ENCODE results near the gene AKT3. TPM values are rescaled to one million over a fixed set of nuclear protein-coding genes. Genes with fewer than 3 reads are reported as not detected.
A peak's percentile ranks its signal among the peaks of the same experiment; 100 is the strongest.

Gene AKT3
- total RNA-seq, 2 donors from 2014 or later = 46.0 to 85.8 TPM

DNA sequence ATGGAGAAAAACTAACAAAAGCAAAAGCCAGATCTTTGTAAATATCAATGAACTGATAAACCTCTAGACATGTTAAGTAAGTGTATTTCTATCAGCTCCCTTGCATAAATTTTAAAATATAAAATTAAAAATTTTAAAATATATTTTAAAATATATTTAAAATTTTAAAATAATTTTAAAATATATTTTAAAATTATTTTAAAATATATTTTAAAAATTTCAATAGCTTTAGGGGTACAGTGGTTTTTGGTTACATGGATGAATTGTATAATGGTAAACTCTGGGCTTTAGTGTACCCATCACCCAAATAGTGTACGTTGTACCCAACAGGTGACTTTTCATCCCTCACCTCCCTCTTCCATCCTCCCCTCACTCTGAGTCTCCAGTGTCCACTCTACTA lies 315.0 kb downstream of the AKT3 start:
- H3K9me3 ChIP-seq = no peaks in the 10 kb centered on the region
- no peaks in the 10 kb centered on the region for H3K36me3 ChIP-seq
- TF ChIP-seq, protein P1, sequence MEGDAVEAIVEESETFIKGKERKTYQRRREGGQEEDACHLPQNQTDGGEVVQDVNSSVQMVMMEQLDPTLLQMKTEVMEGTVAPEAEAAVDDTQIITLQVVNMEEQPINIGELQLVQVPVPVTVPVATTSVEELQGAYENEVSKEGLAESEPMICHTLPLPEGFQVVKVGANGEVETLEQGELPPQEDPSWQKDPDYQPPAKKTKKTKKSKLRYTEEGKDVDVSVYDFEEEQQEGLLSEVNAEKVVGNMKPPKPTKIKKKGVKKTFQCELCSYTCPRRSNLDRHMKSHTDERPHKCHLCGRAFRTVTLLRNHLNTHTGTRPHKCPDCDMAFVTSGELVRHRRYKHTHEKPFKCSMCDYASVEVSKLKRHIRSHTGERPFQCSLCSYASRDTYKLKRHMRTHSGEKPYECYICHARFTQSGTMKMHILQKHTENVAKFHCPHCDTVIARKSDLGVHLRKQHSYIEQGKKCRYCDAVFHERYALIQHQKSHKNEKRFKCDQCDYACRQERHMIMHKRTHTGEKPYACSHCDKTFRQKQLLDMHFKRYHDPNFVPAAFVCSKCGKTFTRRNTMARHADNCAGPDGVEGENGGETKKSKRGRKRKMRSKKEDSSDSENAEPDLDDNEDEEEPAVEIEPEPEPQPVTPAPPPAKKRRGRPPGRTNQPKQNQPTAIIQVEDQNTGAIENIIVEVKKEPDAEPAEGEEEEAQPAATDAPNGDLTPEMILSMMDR (IDR thresholded peaks at IDR 0.05) = no peak
- no peak for ATAC-seq (ENCODE audit: insufficient number of reproducible peaks, low FRiP score, low read depth)
- no peaks in the 10 kb centered on the region for H3K4me1 ChIP-seq (ENCODE audit: control insufficient read depth in 1 of 2, low read depth in 2 of 2)
- H3K27me3 ChIP-seq (replicated peaks; ENCODE audit: insufficient read depth) = no peaks in the 10 kb centered on the region
- H3K4me3 ChIP-seq = no peak overlapping the region
- H3K27ac ChIP-seq = no peak overlapping the region
- DNase-seq (ENCODE audit: low spot score) = no peak

DNA sequence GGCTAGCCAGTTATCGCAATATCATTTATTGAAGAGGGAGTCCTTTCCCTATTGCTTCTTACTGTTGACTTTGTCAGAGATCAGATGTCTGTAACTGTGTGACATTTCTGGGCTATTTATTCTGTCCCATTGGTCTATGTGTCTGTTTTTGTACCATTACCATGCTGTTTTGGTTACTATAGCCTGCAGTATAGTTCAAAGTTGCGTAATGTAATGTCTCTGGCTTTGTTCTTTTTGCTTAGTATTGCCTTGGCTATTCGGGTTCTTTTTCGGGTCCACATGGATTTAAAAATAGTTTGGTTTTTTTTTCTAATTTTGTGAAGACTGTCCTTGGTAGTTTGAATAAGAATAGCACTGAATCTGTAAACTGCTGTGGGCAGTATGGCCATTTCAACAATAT lies 320.5 kb downstream of the AKT3 start:
- Histone ChIP-seq H3K27me3 (replicated peaks; ENCODE audit: insufficient read depth) (no peaks in the 10 kb centered on the region), H3K36me3 (no peaks in the 10 kb centered on the region), H3K4me1 (ENCODE audit: control insufficient read depth in 1 of 2, low read depth in 2 of 2) (peaks cover 8 to 11% of the 10 kb centered on the region in 2 donors), H3K4me3 (no peak overlapping the region), H3K9me3 (no peaks in the 10 kb centered on the region), H3K27ac (no peak overlapping the region)
- ATAC-seq (ENCODE audit: insufficient number of reproducible peaks, low FRiP score, low read depth) (no peak), DNase-seq (ENCODE audit: low spot score) (no peak)
- TF ChIP-seq, protein P1 (IDR thresholded peaks at IDR 0.05) = no peak

DNA sequence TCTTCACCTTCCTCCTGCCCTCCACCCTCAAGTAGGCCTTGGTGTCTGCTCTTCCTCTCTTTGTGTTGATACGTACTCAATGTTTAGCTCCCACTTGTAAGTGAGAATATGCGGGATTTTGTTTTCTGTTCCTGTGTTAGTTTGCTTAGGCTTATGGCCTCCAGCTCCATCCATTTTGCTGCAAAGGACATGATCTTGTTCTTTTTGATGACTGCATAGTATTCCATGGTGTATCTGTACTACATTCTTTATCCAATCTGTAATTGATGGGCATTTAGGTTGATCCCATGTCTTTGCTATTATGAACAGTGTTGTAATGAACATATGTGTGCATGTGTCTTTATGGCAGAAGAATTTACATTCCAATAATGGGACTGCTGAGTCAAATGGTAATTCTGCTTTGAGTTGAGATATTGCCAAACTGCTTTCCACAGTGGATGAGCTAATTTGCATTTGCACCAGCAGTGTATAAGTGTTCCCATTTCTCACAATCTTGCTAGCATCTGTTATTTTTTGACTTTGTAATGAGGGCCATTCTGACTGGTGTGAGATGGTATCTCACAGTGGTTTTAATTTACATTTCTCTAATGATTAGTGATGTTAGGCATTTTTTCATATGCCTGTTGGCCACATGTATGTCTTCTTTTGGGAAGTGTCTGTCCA lies 321.5 kb downstream of the AKT3 start:
- no peak for ATAC-seq (ENCODE audit: insufficient number of reproducible peaks, low FRiP score, low read depth)
- Histone ChIP-seq H3K27ac (no peak overlapping the region), H3K4me1 (ENCODE audit: control insufficient read depth in 1 of 2, low read depth in 2 of 2) (peaks cover 11 to 16% of the 10 kb centered on the region in 2 donors), H3K4me3 (no peak overlapping the region), H3K9me3 (no peaks in the 10 kb centered on the region), H3K36me3 (no peaks in the 10 kb centered on the region), H3K27me3 (replicated peaks; ENCODE audit: insufficient read depth) (no peaks in the 10 kb centered on the region)
- TF ChIP-seq, protein P1 (IDR thresholded peaks at IDR 0.05) = no peak
- no peak for DNase-seq (ENCODE audit: low spot score)

DNA sequence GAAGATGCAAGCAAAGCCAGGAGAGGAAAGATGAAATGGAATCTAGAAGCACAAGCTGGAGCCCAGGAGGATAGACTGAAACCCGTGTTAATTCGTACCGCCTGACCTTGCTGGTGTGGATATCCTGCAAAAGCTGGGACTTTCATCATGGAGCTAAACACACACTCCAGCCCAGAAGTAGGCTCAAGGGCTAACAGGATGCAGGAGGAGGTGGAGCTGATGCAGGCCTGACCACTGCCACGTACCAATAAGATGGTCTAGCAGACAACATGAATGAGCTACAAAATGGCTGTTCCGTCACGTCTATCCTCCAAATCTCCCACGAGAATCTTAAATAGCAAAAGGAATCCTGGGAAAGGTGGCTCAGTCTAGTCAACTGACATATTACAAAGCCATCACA lies 323.9 kb downstream of the AKT3 start:
- Histone ChIP-seq H3K4me1 (ENCODE audit: control insufficient read depth in 1 of 2, low read depth in 2 of 2) (peaks cover 11 to 16% of the 10 kb centered on the region in 2 donors), H3K27ac (no peak overlapping the region), H3K36me3 (no peaks in the 10 kb centered on the region), H3K4me3 (no peak overlapping the region), H3K27me3 (replicated peaks; ENCODE audit: insufficient read depth) (no peaks in the 10 kb centered on the region), H3K9me3 (no peaks in the 10 kb centered on the region)
- no peak for ATAC-seq (ENCODE audit: insufficient number of reproducible peaks, low FRiP score, low read depth)
- DNase-seq (ENCODE audit: low spot score) = no peak
- TF ChIP-seq, protein P1 (IDR thresholded peaks at IDR 0.05) = no peak

DNA sequence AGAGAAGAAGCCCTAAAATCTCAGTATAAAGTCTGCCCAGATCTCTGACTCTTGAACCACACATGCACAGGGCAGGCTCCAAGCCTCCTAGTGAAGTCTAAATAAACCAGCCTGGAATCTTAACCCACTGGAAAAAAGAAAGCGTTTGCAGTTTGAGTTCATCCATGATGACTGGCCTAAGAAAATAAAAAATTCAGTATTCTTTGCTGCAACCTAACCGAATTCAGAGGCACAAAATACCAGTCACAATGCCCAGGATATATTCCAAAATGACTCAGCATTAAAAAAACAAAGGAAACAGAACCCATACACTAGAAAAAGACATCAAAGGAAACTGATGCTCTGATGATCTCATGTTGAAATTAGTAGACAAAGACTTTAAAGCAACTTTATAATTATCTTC lies 325.0 kb downstream of the AKT3 start:
- H3K9me3 ChIP-seq = no peaks in the 10 kb centered on the region
- H3K27me3 ChIP-seq (replicated peaks; ENCODE audit: insufficient read depth) = no peaks in the 10 kb centered on the region
- H3K4me3 ChIP-seq = peak overlapping the region; percentile 2
- no peaks in the 10 kb centered on the region for H3K36me3 ChIP-seq
- H3K4me1 ChIP-seq (ENCODE audit: control insufficient read depth in 1 of 2, low read depth in 2 of 2) = peaks cover 11 to 16% of the 10 kb centered on the region in 2 donors
- ATAC-seq (ENCODE audit: insufficient number of reproducible peaks, low FRiP score, low read depth) = no peak
- TF ChIP-seq, protein P1 (IDR thresholded peaks at IDR 0.05) = no peak
- no peak for DNase-seq (ENCODE audit: low spot score)
- peak overlapping the region; percentile 19 to 62 for H3K27ac ChIP-seq

Data from thoracic aorta (tissue), 2 donors.